ENCODE results near the gene TMEM14A.

DNA sequence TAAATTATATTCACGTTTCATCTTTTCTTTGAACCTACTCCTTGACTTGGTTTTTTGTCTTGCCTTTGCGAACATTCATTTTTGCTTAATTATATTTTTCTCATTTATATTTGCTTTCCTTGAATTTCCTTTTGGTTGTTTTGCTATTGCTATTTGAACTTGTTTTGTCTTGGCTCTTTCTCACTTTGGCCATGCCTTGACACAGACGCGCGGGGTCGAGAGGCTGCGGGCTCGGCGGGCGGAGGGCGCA, 7.1 kb upstream of the TMEM14A start:
- TF ChIP-seq, protein P1, sequence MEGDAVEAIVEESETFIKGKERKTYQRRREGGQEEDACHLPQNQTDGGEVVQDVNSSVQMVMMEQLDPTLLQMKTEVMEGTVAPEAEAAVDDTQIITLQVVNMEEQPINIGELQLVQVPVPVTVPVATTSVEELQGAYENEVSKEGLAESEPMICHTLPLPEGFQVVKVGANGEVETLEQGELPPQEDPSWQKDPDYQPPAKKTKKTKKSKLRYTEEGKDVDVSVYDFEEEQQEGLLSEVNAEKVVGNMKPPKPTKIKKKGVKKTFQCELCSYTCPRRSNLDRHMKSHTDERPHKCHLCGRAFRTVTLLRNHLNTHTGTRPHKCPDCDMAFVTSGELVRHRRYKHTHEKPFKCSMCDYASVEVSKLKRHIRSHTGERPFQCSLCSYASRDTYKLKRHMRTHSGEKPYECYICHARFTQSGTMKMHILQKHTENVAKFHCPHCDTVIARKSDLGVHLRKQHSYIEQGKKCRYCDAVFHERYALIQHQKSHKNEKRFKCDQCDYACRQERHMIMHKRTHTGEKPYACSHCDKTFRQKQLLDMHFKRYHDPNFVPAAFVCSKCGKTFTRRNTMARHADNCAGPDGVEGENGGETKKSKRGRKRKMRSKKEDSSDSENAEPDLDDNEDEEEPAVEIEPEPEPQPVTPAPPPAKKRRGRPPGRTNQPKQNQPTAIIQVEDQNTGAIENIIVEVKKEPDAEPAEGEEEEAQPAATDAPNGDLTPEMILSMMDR (IDR thresholded peaks at IDR 0.05): no peak
- TF ChIP-seq EP300 (IDR thresholded peaks at IDR 0.05): no peak
